H9 (cell line): ENCODE measurements around the gene SMPX. TPM values are rescaled to one million over a fixed set of nuclear protein-coding genes. Genes with fewer than 3 reads are reported as not detected.

Experiments used
- DNase-seq: peaks from one replicate; pipeline ENCODE4 v3.0.0-alpha.2; 2017
- H2AFZ ChIP-seq: one replicate; pipeline ENCODE4 v1.6.1; 2013; ENCODE audit warnings: mild to moderate bottlenecking, low read length, control low read depth, moderate library complexity
- H2AK5ac ChIP-seq: 2 replicates; pipeline ENCODE4 v1.6.1; 2013; ENCODE audit warnings: low read length, control low read depth, mixed read lengths; ENCODE audit not compliant: insufficient read length
- H2BK120ac ChIP-seq: one replicate; pipeline ENCODE4 v1.6.1; 2013; ENCODE audit warnings: low read depth, mild to moderate bottlenecking, low read length, control low read depth, inconsistent platforms; ENCODE audit not compliant: poor library complexity, severe bottlenecking
- H2BK12ac ChIP-seq: 2 replicates; pipeline ENCODE4 v1.6.1; 2013; ENCODE audit warnings: low read length, control low read depth, mixed read lengths, low read depth; ENCODE audit not compliant: insufficient read length
- H2BK15ac ChIP-seq: 2 replicates; pipeline ENCODE4 v1.6.1; 2013; ENCODE audit warnings: low read depth, low read length, control low read depth
- H2BK20ac ChIP-seq: one replicate; pipeline ENCODE4 v1.6.1; 2013; ENCODE audit warnings: low read depth, mild to moderate bottlenecking, low read length, control low read depth, inconsistent platforms; ENCODE audit not compliant: poor library complexity, severe bottlenecking
- H2BK5ac ChIP-seq: 2 replicates; pipeline ENCODE4 v1.6.1; 2013; ENCODE audit warnings: low read length, control low read depth, mixed read lengths; ENCODE audit not compliant: insufficient read length
- H3K14ac ChIP-seq: 2 replicates; pipeline ENCODE4 v1.6.1; 2013; ENCODE audit warnings: low read length, control low read depth; ENCODE audit not compliant: insufficient read depth
- H3K18ac ChIP-seq: 2 replicates; pipeline ENCODE4 v1.6.1; 2013; ENCODE audit warnings: low read depth, mild to moderate bottlenecking, mixed read lengths, low read length, control low read depth; ENCODE audit not compliant: insufficient read length
- H3K23ac ChIP-seq: 2 replicates; pipeline ENCODE4 v1.6.1; 2013; ENCODE audit warnings: low read length, control low read depth, mixed read lengths, low read depth; ENCODE audit not compliant: insufficient read length
- H3K23me2 ChIP-seq: 2 replicates; pipeline ENCODE4 v1.6.1; 2013; ENCODE audit warnings: low read depth, mild to moderate bottlenecking, mixed read lengths, low read length, control low read depth; ENCODE audit not compliant: insufficient read length, poor library complexity, severe bottlenecking
- H3K27ac ChIP-seq: 2 replicates; pipeline ENCODE4 v1.5.1; 2013; ENCODE audit warnings: low read length, control low read depth, mixed read lengths, low read depth; ENCODE audit not compliant: insufficient read length
- H3K27me3 ChIP-seq: 2 replicates; pipeline ENCODE4 v1.6.1; 2013; ENCODE audit warnings: low read length, control low read depth, inconsistent platforms; ENCODE audit not compliant: insufficient read depth
- H3K4ac ChIP-seq: 2 replicates; pipeline ENCODE4 v1.6.1; 2013; ENCODE audit warnings: low read depth, mild to moderate bottlenecking, control low read depth, inconsistent platforms, low read length, moderate library complexity
- H3K4me1 ChIP-seq: 2 replicates; pipeline ENCODE4 v1.6.1; 2013; ENCODE audit warnings: low read length, control low read depth, inconsistent platforms; ENCODE audit not compliant: insufficient read depth
- H3K4me2 ChIP-seq: 2 replicates; pipeline ENCODE4 v1.6.1; 2013; ENCODE audit warnings: low read length, control low read depth, mixed read lengths; ENCODE audit not compliant: insufficient read length, insufficient read depth
- H3K56ac ChIP-seq: 2 replicates; pipeline ENCODE4 v1.6.1; 2013; ENCODE audit warnings: low read depth, mild to moderate bottlenecking, mixed read lengths, low read length, control low read depth; ENCODE audit not compliant: insufficient read length
- H3K79me1 ChIP-seq: 2 replicates; pipeline ENCODE4 v1.6.1; 2013; ENCODE audit warnings: low read depth, mild to moderate bottlenecking, moderate library complexity, low read length, control low read depth, inconsistent platforms; ENCODE audit not compliant: insufficient read depth, poor library complexity, severe bottlenecking
- H3K79me2 ChIP-seq: 2 replicates; pipeline ENCODE4 v1.6.1; 2013; ENCODE audit warnings: low read length, control low read depth, inconsistent platforms; ENCODE audit not compliant: insufficient read depth
- H3K9ac ChIP-seq: 2 replicates; pipeline ENCODE4 v1.6.1; 2013; ENCODE audit warnings: low read length, control low read depth, mixed read lengths; ENCODE audit not compliant: insufficient read length; ENCODE audit errors: extremely low read depth
- H3K9me3 ChIP-seq: one replicate; pipeline ENCODE4 v1.6.1; 2013; ENCODE audit warnings: low read depth, low read length, inconsistent platforms; ENCODE audit not compliant: control insufficient read depth
- H3T11ph ChIP-seq: one replicate; pipeline ENCODE4 v1.6.1; 2013; ENCODE audit warnings: mild to moderate bottlenecking, low read length, control low read depth, inconsistent platforms
- H4K20me1 ChIP-seq: one replicate; pipeline ENCODE4 v1.6.1; 2013; ENCODE audit not compliant: control insufficient read depth, insufficient read length, insufficient read depth
- H4K5ac ChIP-seq: 2 replicates; pipeline ENCODE4 v1.6.1; 2013; ENCODE audit warnings: low read depth, mild to moderate bottlenecking, mixed read lengths, low read length, control low read depth; ENCODE audit not compliant: insufficient read length
- H4K8ac ChIP-seq: replicated peaks from 2 replicates; pipeline ENCODE4 v1.6.1; 2013; ENCODE audit warnings: low read length, control low read depth, mixed read lengths, low read depth; ENCODE audit not compliant: insufficient read length
- H4K91ac ChIP-seq: 2 replicates; pipeline ENCODE4 v1.6.1; 2013; ENCODE audit warnings: low read depth, mild to moderate bottlenecking, moderate library complexity, mixed read lengths, low read length, control low read depth; ENCODE audit not compliant: insufficient read length
- H3K27ac Mint-ChIP-seq, 3 experiments: 2 replicates in 2 of 3; 3 replicates in 1 of 3; pipeline ENCODE4 v1.8.0; 2020 to 2021; ENCODE audit warnings: mixed read lengths in 3 of 3, mild to moderate bottlenecking in 1 of 3, moderate library complexity in 1 of 3
- H3K27me3 Mint-ChIP-seq: 2 replicates; pipeline ENCODE4 v1.8.0; 2021; ENCODE audit warnings: low read depth, mild to moderate bottlenecking, moderate library complexity, mixed read lengths
- H3K36me3 Mint-ChIP-seq, 3 experiments: 2 replicates in 2 of 3; 3 replicates in 1 of 3; pipeline ENCODE4 v1.8.0; 2020 to 2021; ENCODE audit warnings: low read depth in 3 of 3, mixed read lengths in 3 of 3; ENCODE audit not compliant: insufficient read depth in 1 of 3
- H3K4me1 Mint-ChIP-seq, 2 experiments: 2 replicates each; pipeline ENCODE4 v1.8.0; 2020; ENCODE audit warnings: mixed read lengths in 2 of 2
- H3K4me3 Mint-ChIP-seq, 2 experiments: 2 replicates in 1 of 2; 3 replicates in 1 of 2; pipeline ENCODE4 v1.8.0; 2020 to 2021; ENCODE audit warnings: mild to moderate bottlenecking in 2 of 2, mixed read lengths in 2 of 2, moderate library complexity in 1 of 2
- H3K9me3 Mint-ChIP-seq, 2 experiments: 2 replicates in 1 of 2; 3 replicates in 1 of 2; pipeline ENCODE4 v1.8.0; 2020; ENCODE audit warnings: mild to moderate bottlenecking in 2 of 2, mixed read lengths in 2 of 2, moderate library complexity in 1 of 2
- CTCF ChIP-seq: fragments of 200-600 bp; sonication (generic); conservative IDR thresholded peaks from 3 replicates; pipeline ENCODE4 v1.8.0; 2021; ENCODE audit warnings: antibody characterized with exemption, mild to moderate bottlenecking
- WGBS: extraction: QIAGEN DNeasy Blood & Tissue Kit; methylation state at CpG from one replicate; pipeline ENCODE4 v1.1.7; 2013; ENCODE audit warnings: missing lambda C conversion rate, low lambda C conversion rate, mixed read lengths; ENCODE audit not compliant: insufficient read length; ENCODE audit errors: extremely low coverage; 5-methylcytosine and 5-hydroxymethylcytosine counted together
- total RNA-seq: library from RNA; stranded (reverse); gene quantifications from 2 replicates; pipeline ENCODE4 v1.2.1, GENCODE V29; 2021

SMPX gene
- total RNA-seq, 1 experiment from 2014 or later: not detected

- Histone ChIP-seq H3K4me2 (no peak overlapping the region), H3K23me2 (no peaks in the 10 kb centered on the region), H3K79me2 (no peaks in the 10 kb centered on the region), H3T11ph (no peak overlapping the region), H2BK120ac (no peak overlapping the region), H3K27me3 (no peaks in the 10 kb centered on the region), H2AFZ (no peak overlapping the region), H3K9ac (no peak overlapping the region), H3K9me3 (no peaks in the 10 kb centered on the region), H3K14ac (no peak overlapping the region), H4K5ac (no peak overlapping the region), H2BK5ac (no peak overlapping the region), H3K23ac (no peak overlapping the region), H3K56ac (no peak overlapping the region), H3K4ac (no peak overlapping the region), H4K20me1 (no peaks in the 10 kb centered on the region), H2BK15ac (no peak overlapping the region), H3K79me1 (no peaks in the 10 kb centered on the region), H3K27ac (no peak overlapping the region), H4K8ac (no peak overlapping the region), H2BK20ac (no peak overlapping the region), H3K18ac (no peak overlapping the region), H4K91ac (no peak overlapping the region), H2AK5ac (no peak overlapping the region), H3K4me1 (no peaks in the 10 kb centered on the region; the same call in 1 of the 2 replicates), H2BK12ac (no peak overlapping the region)
- no peak overlapping the region for H3K4me3 Mint-ChIP-seq
- H3K36me3 Mint-ChIP-seq: no peaks in the 10 kb centered on the region
- no CpG with 5 or more reads among the region's 5 CpGs for WGBS
- no peak for DNase-seq
- no peak for TF ChIP-seq CTCF
- H3K4me1 Mint-ChIP-seq: peaks cover 10 to 14% of the 10 kb centered on the region in 2 experiments
- H3K27me3 Mint-ChIP-seq: peaks cover 4% of the 10 kb centered on the region
- H3K27ac Mint-ChIP-seq: no peak overlapping the region
- H3K9me3 Mint-ChIP-seq: peaks cover 0 to 29% of the 10 kb centered on the region in 2 experiments; a peak in 3 of 5 replicates
Measured at GRCh38 chrX:21735038-21735767, 22.7 kb downstream of the SMPX start.
